ENCODE measurements around the gene CLTCL1. TPM values are rescaled to one million over a fixed set of nuclear protein-coding genes. Genes with fewer than 3 reads are reported as not detected.
A peak's percentile ranks its signal among the peaks of the same experiment; 100 is the strongest.

Gene CLTCL1
- total and polyA plus RNA-seq, 9 of the 15 experiments (the other 6 are each of a cell fraction or from before 2014, with no cell fraction given): 1.1 to 11.7 (median 5.0) TPM

DNA sequence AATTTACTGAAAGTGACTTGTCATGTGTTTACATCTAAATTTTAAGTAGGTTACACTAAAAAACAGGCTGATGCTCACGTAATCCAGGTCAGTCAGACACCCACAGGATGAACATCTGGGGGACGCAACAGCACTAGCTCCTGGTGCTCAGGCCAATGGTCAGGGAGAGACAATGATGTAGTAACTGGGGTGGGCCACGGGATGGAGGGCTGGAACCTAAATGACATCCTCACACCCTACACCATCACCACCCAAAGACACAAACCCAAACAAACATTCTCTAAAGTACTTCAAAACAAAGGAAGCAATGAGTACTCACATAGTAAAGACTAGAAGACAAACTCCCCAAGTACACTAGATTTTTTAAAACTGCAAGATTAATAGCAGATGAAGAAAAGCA lies 59.5 kb downstream of the CLTCL1 start (continued):
- TF ChIP-seq, protein P1, sequence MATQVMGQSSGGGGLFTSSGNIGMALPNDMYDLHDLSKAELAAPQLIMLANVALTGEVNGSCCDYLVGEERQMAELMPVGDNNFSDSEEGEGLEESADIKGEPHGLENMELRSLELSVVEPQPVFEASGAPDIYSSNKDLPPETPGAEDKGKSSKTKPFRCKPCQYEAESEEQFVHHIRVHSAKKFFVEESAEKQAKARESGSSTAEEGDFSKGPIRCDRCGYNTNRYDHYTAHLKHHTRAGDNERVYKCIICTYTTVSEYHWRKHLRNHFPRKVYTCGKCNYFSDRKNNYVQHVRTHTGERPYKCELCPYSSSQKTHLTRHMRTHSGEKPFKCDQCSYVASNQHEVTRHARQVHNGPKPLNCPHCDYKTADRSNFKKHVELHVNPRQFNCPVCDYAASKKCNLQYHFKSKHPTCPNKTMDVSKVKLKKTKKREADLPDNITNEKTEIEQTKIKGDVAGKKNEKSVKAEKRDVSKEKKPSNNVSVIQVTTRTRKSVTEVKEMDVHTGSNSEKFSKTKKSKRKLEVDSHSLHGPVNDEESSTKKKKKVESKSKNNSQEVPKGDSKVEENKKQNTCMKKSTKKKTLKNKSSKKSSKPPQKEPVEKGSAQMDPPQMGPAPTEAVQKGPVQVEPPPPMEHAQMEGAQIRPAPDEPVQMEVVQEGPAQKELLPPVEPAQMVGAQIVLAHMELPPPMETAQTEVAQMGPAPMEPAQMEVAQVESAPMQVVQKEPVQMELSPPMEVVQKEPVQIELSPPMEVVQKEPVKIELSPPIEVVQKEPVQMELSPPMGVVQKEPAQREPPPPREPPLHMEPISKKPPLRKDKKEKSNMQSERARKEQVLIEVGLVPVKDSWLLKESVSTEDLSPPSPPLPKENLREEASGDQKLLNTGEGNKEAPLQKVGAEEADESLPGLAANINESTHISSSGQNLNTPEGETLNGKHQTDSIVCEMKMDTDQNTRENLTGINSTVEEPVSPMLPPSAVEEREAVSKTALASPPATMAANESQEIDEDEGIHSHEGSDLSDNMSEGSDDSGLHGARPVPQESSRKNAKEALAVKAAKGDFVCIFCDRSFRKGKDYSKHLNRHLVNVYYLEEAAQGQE (IDR thresholded peaks at IDR 0.05; ENCODE audit: borderline replicate concordance): no peak
- TF ChIP-seq, protein P1 (CRISPR knock-in tag; IDR thresholded peaks at IDR 0.05; ENCODE audit: low read depth): no peak
- TF ChIP-seq NONO (IDR thresholded peaks at IDR 0.05; ENCODE audit: low read depth in 2 of 2, low read length in 1 of 2): no peak
- TF ChIP-seq, protein P2, sequence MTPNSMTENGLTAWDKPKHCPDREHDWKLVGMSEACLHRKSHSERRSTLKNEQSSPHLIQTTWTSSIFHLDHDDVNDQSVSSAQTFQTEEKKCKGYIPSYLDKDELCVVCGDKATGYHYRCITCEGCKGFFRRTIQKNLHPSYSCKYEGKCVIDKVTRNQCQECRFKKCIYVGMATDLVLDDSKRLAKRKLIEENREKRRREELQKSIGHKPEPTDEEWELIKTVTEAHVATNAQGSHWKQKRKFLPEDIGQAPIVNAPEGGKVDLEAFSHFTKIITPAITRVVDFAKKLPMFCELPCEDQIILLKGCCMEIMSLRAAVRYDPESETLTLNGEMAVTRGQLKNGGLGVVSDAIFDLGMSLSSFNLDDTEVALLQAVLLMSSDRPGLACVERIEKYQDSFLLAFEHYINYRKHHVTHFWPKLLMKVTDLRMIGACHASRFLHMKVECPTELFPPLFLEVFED (CRISPR knock-in tag; conservative IDR thresholded peaks at IDR 0.05): peak; percentile 67; the same call in 1 of the 2 replicates
